GM19438 (cell line): ENCODE results near the gene ABCC5.

Source experiments
- ATAC-seq: cut with Tn5 transposase; IDR thresholded peaks from one replicate; pipeline ENCODE4 v1.9.1; 2021; ENCODE audit warnings: low read depth; ENCODE audit not compliant: unreplicated experiment

Gene ABCC5

DNA sequence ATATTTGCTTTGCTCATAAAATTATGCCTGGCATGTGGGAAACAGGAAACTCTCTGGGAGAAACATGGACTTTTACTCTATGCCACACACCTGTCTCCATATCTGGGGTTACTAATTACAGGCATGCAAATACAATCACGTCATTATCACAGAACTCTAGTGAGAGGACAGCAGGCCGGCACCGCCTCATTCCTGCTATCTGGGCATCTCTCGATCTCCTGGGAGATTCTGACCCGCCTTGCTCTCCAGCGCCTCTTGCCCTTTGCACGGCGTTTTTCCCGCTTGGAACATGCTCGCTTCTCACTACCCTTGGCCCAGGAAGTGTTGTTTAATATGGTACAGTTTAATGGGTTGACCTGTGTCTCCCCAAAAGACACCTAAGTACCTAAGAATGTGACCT lies 87.6 kb downstream of the ABCC5 start:
- no peak for ATAC-seq

- ATAC-seq, result no peak
Measured at GRCh38 chr3:183927059-183927458, 90.6 kb downstream of the ABCC5 start.

DNA sequence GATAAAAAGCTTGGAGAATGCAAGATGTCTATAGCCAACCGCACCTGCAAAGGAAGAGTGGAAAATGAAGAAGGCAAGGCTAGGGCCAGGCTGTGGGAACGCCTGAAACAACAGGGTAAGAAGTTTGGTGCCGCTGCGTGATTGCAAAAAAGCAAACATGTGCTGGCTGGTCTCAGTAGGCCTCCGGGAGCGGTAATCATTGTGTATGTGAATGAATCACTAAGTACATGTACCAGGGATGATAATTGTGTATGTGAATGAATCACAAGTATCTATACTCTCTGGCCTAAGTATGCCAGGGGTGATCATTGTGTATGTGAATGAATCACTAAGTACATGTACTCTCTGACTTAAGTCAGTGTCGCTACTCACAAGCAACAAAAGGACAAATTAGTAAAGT lies 92.7 kb downstream of the ABCC5 start:
- no peak for ATAC-seq

GRCh38 chr3:183924543-183924942 lies 93.1 kb downstream of the ABCC5 start:
- no peak for ATAC-seq

DNA sequence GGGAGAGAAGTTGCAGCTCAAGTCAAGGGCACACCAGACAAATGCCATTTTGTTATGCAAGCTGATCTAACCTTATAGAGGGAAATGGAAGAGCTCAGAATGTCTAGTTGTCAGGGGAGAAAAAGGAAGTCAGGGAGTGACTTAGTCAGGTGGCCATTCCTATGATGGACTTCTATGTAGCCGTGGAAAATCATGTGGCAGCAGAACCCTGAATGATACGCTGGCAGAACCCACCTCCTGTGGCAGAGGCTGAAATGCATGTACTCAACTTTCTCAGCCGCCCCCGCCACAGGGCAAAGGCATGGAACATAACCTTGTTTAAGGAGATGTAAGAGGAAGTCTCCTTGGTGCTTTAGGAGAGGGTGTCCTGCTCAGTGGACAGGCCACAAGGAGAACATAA lies 95.3 kb downstream of the ABCC5 start:
- ATAC-seq, result no peak

DNA sequence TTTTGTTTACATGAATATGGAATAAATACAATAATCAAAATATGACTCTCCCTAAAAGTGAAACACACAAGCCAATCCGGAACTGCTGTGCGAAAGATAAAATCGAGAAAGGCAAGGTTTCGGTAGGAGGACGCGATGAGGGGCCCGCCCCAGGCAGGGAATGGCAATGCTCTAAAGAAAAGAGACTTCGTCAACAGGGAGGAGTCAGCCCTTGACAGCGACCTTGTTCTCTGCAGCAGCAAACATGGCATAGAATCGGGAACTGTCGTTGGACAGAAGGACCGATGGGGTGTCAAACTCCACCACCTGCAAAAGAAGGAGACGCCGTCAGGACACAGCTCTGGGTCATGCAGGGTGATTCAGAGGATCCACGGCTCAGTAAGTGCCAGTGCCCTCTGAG lies 96.6 kb downstream of the ABCC5 start:
- no peak for ATAC-seq

DNA sequence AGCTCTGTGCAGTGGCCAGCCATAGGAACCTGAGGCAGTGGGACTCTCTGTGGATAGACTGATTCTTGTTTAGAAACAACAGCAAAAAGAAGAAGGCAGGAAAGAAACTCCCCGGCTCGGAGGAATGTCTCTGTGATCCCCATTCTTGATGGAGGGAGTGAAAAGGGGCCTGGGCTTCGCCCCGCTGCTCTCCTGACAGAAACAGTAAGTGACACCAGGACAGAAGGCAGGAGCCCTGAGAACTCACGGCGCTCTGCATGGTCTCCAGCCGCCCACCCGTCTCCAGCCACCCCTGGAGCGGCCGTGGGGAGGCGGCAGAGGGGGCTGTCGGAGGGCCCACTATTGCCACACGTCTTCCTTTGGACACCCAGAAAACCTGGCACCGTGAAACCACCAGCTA lies 97.3 kb downstream of the ABCC5 start:
- no peak for ATAC-seq

- no peak for ATAC-seq
Measured at GRCh38 chr3:183918178-183918577, 99.5 kb downstream of the ABCC5 start.

DNA sequence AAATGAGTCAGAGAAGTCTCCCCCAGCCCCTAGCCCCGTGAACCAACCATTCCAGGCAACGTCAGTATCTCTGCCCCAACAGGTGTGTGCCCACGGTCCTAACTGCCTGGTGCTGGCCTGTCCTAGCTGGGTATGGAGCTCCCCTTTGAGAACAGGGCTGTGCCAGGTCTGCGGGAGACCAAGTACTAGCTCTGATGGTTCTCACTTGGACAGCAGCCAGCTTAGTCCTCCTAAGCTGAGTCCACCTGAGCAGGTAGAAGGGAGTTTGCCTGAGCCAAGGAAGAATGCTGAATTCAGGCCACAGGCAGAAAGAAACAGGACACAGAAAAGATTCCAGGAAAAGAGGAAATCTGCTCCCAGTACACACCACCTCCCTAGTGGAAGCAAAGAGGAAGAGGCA lies 99.9 kb downstream of the ABCC5 start:
- no peak for ATAC-seq

- ATAC-seq, result no peak
Measured at GRCh38 chr3:183914856-183915255, 102.8 kb downstream of the ABCC5 start.

DNA sequence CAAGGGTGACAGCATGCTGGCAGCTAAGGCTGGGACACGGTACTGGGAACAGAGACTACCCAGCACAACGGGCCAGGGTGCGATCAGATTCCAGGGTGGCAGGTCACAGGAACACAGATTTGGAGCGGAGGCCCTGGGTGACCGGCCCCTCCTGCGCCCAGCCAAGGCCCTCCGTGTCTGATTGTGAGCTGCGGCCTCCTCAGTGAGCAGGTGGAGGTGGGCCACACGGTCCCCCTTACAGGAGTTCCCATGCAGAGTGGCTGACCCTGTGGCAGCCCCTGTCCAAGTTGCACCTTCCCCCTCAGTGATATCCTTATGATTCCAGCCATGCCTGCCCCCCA lies 104.1 kb downstream of the ABCC5 start:
- no peak for ATAC-seq

GRCh38 chr3:183912895-183913579 lies 104.6 kb downstream of the ABCC5 start:
- no peak for ATAC-seq

GRCh38 chr3:183911763-183912506 lies 105.7 kb downstream of the ABCC5 start:
- no peak for ATAC-seq

GRCh38 chr3:183911087-183911486 lies 106.6 kb downstream of the ABCC5 start:
- ATAC-seq, result no peak

GRCh38 chr3:183909030-183909600 lies 108.6 kb downstream of the ABCC5 start:
- no peak for ATAC-seq

GRCh38 chr3:183907911-183908331 lies 109.8 kb downstream of the ABCC5 start:
- no peak for ATAC-seq

DNA sequence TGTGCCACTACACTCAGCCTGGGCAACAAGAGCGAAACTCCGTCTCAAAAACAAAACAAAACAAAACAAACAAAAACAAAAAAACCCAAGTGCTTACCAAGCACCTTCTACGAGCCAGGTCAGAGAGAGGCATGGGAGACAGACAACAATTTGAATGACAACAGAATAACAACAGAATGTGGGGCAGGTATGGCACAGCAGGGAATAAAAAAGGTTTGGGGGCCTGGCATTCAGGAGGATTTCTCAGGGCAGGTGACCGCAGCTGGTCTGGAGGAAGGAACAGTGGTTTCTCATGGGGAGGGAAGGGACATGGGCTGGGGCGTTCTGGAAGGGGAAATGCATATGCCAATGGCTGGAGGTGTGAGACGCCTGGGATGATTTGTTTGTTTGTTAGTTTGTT lies 110.5 kb downstream of the ABCC5 start:
- no peak for ATAC-seq

DNA sequence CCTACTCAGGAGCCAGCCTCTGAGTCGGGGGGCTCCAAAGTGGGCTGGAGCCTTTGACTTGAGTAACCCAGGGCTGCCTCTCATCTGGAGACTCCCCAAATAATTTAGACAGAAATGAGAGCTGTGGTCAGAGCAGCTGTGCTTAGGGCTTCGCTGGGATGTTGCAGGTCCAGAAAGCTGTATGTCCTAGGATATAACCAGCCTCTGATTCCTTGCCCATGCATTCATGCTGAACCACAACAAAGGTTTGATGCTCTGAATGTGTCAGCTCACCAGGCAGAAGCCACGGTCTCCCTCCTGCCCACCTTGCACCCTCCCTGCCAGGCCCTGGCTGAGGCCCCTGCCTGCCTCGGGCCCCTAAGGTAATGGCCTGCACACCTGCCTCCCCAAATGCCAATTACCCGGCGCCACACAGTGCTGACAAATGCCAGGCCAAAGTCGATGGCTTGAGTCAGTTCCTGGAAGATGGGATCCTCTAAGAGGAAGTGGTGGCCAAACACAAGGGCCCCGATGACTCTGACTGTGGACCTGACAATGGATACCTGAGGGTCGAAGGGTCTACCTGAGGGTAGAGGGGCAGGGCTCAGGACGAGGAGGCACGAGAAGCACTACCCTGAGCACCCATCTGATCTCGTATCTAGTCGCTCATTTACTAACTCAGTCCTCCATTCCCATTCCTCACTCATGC lies 111.3 kb downstream of the ABCC5 start:
- ATAC-seq, result no peak

GRCh38 chr3:183904833-183905780 lies 112.6 kb downstream of the ABCC5 start:
- ATAC-seq, result no peak

- no peak for ATAC-seq
Measured at GRCh38 chr3:183898028-183898431, 119.7 kb downstream of the ABCC5 start.
